Measurements from ENCODE around the gene LLGL2.

The LLGL2 gene

GRCh38 chr17:75552425-75553294, 27.2 kb downstream of the LLGL2 start:
- DNase-seq (ENCODE audit: low read depth): no peak

- no peak for DNase-seq (ENCODE audit: low read depth)
These were observed 28.0 kb downstream of the LLGL2 start for GRCh38 chr17:75553295-75554110.

- no peak for DNase-seq (ENCODE audit: low read depth)
These were observed 30.2 kb downstream of the LLGL2 start for GRCh38 chr17:75555679-75556153.

- no peak for DNase-seq (ENCODE audit: low read depth)
These were observed 31.8 kb downstream of the LLGL2 start for GRCh38 chr17:75557075-75557851.

GRCh38 chr17:75557852-75558665, 32.6 kb downstream of the LLGL2 start:
- DNase-seq (ENCODE audit: low read depth): no peak

- no peak for DNase-seq (ENCODE audit: low read depth)
These were observed 33.4 kb downstream of the LLGL2 start for GRCh38 chr17:75558666-75559530.

- no peak for DNase-seq (ENCODE audit: low read depth)
These were observed 34.5 kb downstream of the LLGL2 start for GRCh38 chr17:75559958-75560533.

- DNase-seq (ENCODE audit: low read depth): no peak
These were observed 36.6 kb downstream of the LLGL2 start for GRCh38 chr17:75561927-75562603.

GRCh38 chr17:75563063-75563758, 37.7 kb downstream of the LLGL2 start:
- no peak for DNase-seq (ENCODE audit: low read depth)

- no peak for DNase-seq (ENCODE audit: low read depth)
These were observed 38.7 kb downstream of the LLGL2 start for GRCh38 chr17:75564195-75564594.

- DNase-seq (ENCODE audit: low read depth): no peak
These were observed 39.6 kb downstream of the LLGL2 start for GRCh38 chr17:75565066-75565465.

- no peak for DNase-seq (ENCODE audit: low read depth)
These were observed 40.1 kb downstream of the LLGL2 start for GRCh38 chr17:75565618-75566017.

GRCh38 chr17:75566416-75566815, 40.9 kb downstream of the LLGL2 start:
- DNase-seq (ENCODE audit: low read depth): no peak

- no peak for DNase-seq (ENCODE audit: low read depth)
These were observed 41.3 kb downstream of the LLGL2 start for GRCh38 chr17:75566834-75567233.

- DNase-seq (ENCODE audit: low read depth): no peak
These were observed 43.1 kb downstream of the LLGL2 start for GRCh38 chr17:75568412-75569255.

GRCh38 chr17:75570034-75570676, 44.7 kb downstream of the LLGL2 start:
- no peak for DNase-seq (ENCODE audit: low read depth)

- no peak for DNase-seq (ENCODE audit: low read depth)
These were observed 45.3 kb downstream of the LLGL2 start for GRCh38 chr17:75570772-75571171.

Measured in stimulated activated CD8-positive, alpha-beta memory T cell treated with anti-CD3 and anti-CD28 coated beads, Interleukin-7, amount 100 ng/mL, for 24 hours (primary cell).